GM19455 (cell line): Measurements from ENCODE around the gene APBA2.

ENCODE experiments used
- ATAC-seq: cut with Tn5 transposase; IDR thresholded peaks from one replicate; pipeline ENCODE4 v1.9.1; 2021; ENCODE audit not compliant: unreplicated experiment

The APBA2 gene

GRCh38 chr15:29053661-29054131, 167.9 kb downstream of the APBA2 start:
- ATAC-seq, result no peak

GRCh38 chr15:29054171-29055045, 168.6 kb downstream of the APBA2 start:
- ATAC-seq, result no peak

- no peak for ATAC-seq
These were observed 170.1 kb downstream of the APBA2 start for GRCh38 chr15:29055876-29056275.

GRCh38 chr15:29056839-29057450, 171.2 kb downstream of the APBA2 start:
- ATAC-seq, result no peak

- no peak for ATAC-seq
These were observed 172.1 kb downstream of the APBA2 start for GRCh38 chr15:29057856-29058255.

- no peak for ATAC-seq
These were observed 173.2 kb downstream of the APBA2 start for GRCh38 chr15:29058903-29059539.

- ATAC-seq, result no peak
These were observed 174.3 kb downstream of the APBA2 start for GRCh38 chr15:29059871-29060640.

- no peak for ATAC-seq
These were observed 176.0 kb downstream of the APBA2 start for GRCh38 chr15:29061746-29062145.

- no peak for ATAC-seq
These were observed 176.4 kb downstream of the APBA2 start for GRCh38 chr15:29062179-29062591.

- no peak for ATAC-seq
These were observed 176.9 kb downstream of the APBA2 start for GRCh38 chr15:29062626-29063025.

- no peak for ATAC-seq
These were observed 177.9 kb downstream of the APBA2 start for GRCh38 chr15:29063646-29064045.

- no peak for ATAC-seq
These were observed 178.5 kb downstream of the APBA2 start for GRCh38 chr15:29064290-29064689.

GRCh38 chr15:29064731-29065130, 179.0 kb downstream of the APBA2 start:
- ATAC-seq, result no peak

GRCh38 chr15:29065571-29065970, 179.8 kb downstream of the APBA2 start:
- no peak for ATAC-seq

GRCh38 chr15:29066310-29066709, 180.5 kb downstream of the APBA2 start:
- ATAC-seq, result no peak

- no peak for ATAC-seq
These were observed 181.1 kb downstream of the APBA2 start for GRCh38 chr15:29066838-29067237.

GRCh38 chr15:29067949-29068348, 182.2 kb downstream of the APBA2 start:
- no peak for ATAC-seq

- no peak for ATAC-seq
These were observed 184.9 kb downstream of the APBA2 start for GRCh38 chr15:29070471-29071231.

- no peak for ATAC-seq
These were observed 185.6 kb downstream of the APBA2 start for GRCh38 chr15:29071232-29071881.

GRCh38 chr15:29071882-29072273, 186.1 kb downstream of the APBA2 start:
- ATAC-seq, result no peak
